HepG2 (cell line): Measurements from ENCODE around the gene RGS6. TPM values are rescaled to one million over a fixed set of nuclear protein-coding genes. Genes with fewer than 3 reads are reported as not detected.

Source experiments
- ATAC-seq: fragments of 200-7000 bp; cut with Tn5 transposase; 3 replicates; pipeline ENCODE4 v1.9.1; 2020; ENCODE audit warnings: mild to moderate bottlenecking, moderate library complexity
- BruUV-seq: library from RNA; stranded (reverse); fragments of 400-500 nt; replicated peaks from 2 replicates; lab custom pipeline; 2021; lab: Mats Ljungman, UMichigan
- CTCF ChIA-PET: fragments of 300-600 bp; formaldehyde crosslinking; extraction: SDS; loops from one replicate; lab custom pipeline; 2021; ENCODE audit warnings: low total read pairs, inconsistent platforms, low intra/inter-chr PET ratio; lab: Yijun Ruan, JAX
- POLR2A ChIA-PET: fragments of 350-600 bp; sonication (Branson Sonifier 250); formaldehyde crosslinking; loops from one replicate; lab custom pipeline; 2020; ENCODE audit warnings: antibody characterized with exemption, inconsistent platforms; lab: Yijun Ruan, JAX
- DNase-seq: peaks from one replicate; pipeline ENCODE4 v3.0.0-alpha.2; 2015; ENCODE audit warnings: low spot score
- FAIRE-seq: peaks from 3 replicates; lab custom pipeline; 2011; peaks lifted over from hg19 to GRCh38; lab: Jason Lieb, UNC
- H2AFZ ChIP-seq: one replicate; pipeline ENCODE4 v1.6.1; 2011; ENCODE audit warnings: low read length, inconsistent platforms
- H3K27ac ChIP-seq: fragments of 300-600 bp; 3 replicates; pipeline ENCODE4 v1.8.0; 2011; ENCODE audit warnings: mixed run types, mild to moderate bottlenecking, mixed read lengths, low read length, inconsistent platforms; ENCODE audit not compliant: insufficient read depth; ENCODE audit errors: extremely low read length
- H3K27me3 ChIP-seq, 2 experiments: fragments of 200-600 bp in 1 of 2; 2 replicates in 1 of 2; 3 replicates in 1 of 2; pipeline versions ENCODE4 v1.6.0 to v1.8.0; 2011; ENCODE audit warnings: low read length in 2 of 2, mild to moderate bottlenecking in 2 of 2, moderate library complexity in 2 of 2, inconsistent platforms in 1 of 2; ENCODE audit not compliant: insufficient read depth in 2 of 2, control insufficient read depth in 1 of 2
- H3K36me3 ChIP-seq, 2 experiments: fragments of 200-600 bp in 1 of 2; replicated peaks in 1 of 2; 2 replicates in 1 of 2; 3 replicates in 1 of 2; pipeline versions ENCODE4 v1.5.1 to v1.8.0; 2011; ENCODE audit warnings: low read length in 2 of 2, inconsistent platforms in 1 of 2; ENCODE audit not compliant: insufficient read depth in 2 of 2, control insufficient read depth in 1 of 2
- H3K4me1 ChIP-seq: 2 replicates; pipeline ENCODE4 v1.5.1; 2012; ENCODE audit warnings: low read length, inconsistent platforms; ENCODE audit not compliant: insufficient read depth
- H3K4me2 ChIP-seq: 2 replicates; pipeline ENCODE4 v1.6.0; 2011; ENCODE audit warnings: low read depth, low read length, inconsistent platforms
- H3K4me3 ChIP-seq, 3 experiments: fragments of 200-600 bp in 1 of 3; sonication (generic), shearing (Covaris generic) in 1 of 3; replicated peaks in 1 of 3; 2 replicates each; pipeline ENCODE4 v1.5.1; 2011 to 2016; ENCODE audit warnings: low read length in 3 of 3, inconsistent platforms in 2 of 3, low read depth in 2 of 3, mild to moderate bottlenecking in 2 of 3, control low read depth in 1 of 3, mixed read lengths in 1 of 3; ENCODE audit not compliant: insufficient read depth in 1 of 3
- H3K79me2 ChIP-seq: one replicate; pipeline ENCODE4 v1.6.1; 2011; ENCODE audit warnings: low read length, inconsistent platforms; ENCODE audit not compliant: insufficient read depth
- H3K9ac ChIP-seq: 2 replicates; pipeline ENCODE4 v1.6.0; 2011; ENCODE audit warnings: mild to moderate bottlenecking, low read depth, low read length, inconsistent platforms; ENCODE audit not compliant: insufficient read depth
- H3K9me3 ChIP-seq: 2 replicates; pipeline ENCODE4 v1.5.1; 2012; ENCODE audit warnings: mild to moderate bottlenecking, low read length
- H4K20me1 ChIP-seq: 2 replicates; pipeline ENCODE4 v1.6.0; 2011; ENCODE audit warnings: inconsistent platforms, mild to moderate bottlenecking, low read length, moderate library complexity; ENCODE audit not compliant: insufficient read depth
- ATF4 ChIP-seq, 2 experiments: fragments of 450-650 bp in 1 of 2; sonication (generic) in 1 of 2; formaldehyde crosslinking; IDR thresholded peaks; 2 replicates each; pipeline versions ENCODE4 v1.5.0 to v1.8.0; 2020 to 2022; ENCODE audit warnings: mild to moderate bottlenecking in 1 of 2, missing genetic modification reagents in 1 of 2
- CEBPB ChIP-seq: IDR thresholded peaks from 2 replicates; pipeline ENCODE4 v1.6.1; 2011; ENCODE audit warnings: low read depth, low read length, improper control_type of control experiment, borderline replicate concordance
- CEBPG ChIP-seq: IDR thresholded peaks from 2 replicates; pipeline ENCODE4 v1.6.1; 2016
- EEA1 ChIP-seq: sonication (generic); formaldehyde crosslinking; IDR thresholded peaks from 2 replicates; pipeline ENCODE4 v1.5.1; 2020; ENCODE audit warnings: mild to moderate bottlenecking, missing genetic modification reagents, borderline replicate concordance
- FOXA3 ChIP-seq: IDR thresholded peaks from 2 replicates; pipeline ENCODE4 v1.6.1; 2016; ENCODE audit warnings: missing genetic modification reagents, missing compliant biosample characterization
- HHEX ChIP-seq: IDR thresholded peaks from 2 replicates; pipeline ENCODE4 v1.6.1; 2016; ENCODE audit warnings: control low read depth
- PHB2 ChIP-seq: fragments of 450-650 bp; IDR thresholded peaks from 2 replicates; pipeline ENCODE4 v1.6.1; 2018; ENCODE audit not compliant: partially characterized antibody
- POLR2G ChIP-seq: fragments of 200-400 bp; formaldehyde crosslinking; IDR thresholded peaks from 2 replicates; pipeline ENCODE4 v1.6.1; 2018; ENCODE audit warnings: mild to moderate bottlenecking, low read depth, low read length, moderate library complexity
- THAP11 ChIP-seq: IDR thresholded peaks from 2 replicates; pipeline ENCODE4 v1.6.1; 2016; ENCODE audit warnings: missing biosample characterization, missing genetic modification reagents
- ZNF550 ChIP-seq: sonication (generic); formaldehyde crosslinking; IDR thresholded peaks from 2 replicates; pipeline ENCODE4 v1.4.0; 2020; ENCODE audit warnings: mild to moderate bottlenecking, missing genetic modification reagents, borderline replicate concordance
- whole genome bisulfite sequencing: methylation state at CpG from one replicate; pipeline ENCODE4 v1.1.6; 2017; ENCODE audit warnings: low lambda C conversion rate; 5-methylcytosine and 5-hydroxymethylcytosine counted together
- in situ Hi-C: cut with HindIII; loops from 2 replicates; pipeline ENCODE4 v1.10.0; 2017; ENCODE audit warnings: low pct_unique_long_range_greater_than_20kb; ENCODE audit not compliant: extremely low pct_ligation_motif_present
- intact Hi-C: fragments of 100-400 bp; cut with micrococcal nuclease; formaldehyde crosslinking; loops from one replicate; pipeline ENCODE4 v1.10.0; 2022; ENCODE audit not compliant: unreplicated experiment
- polyA plus RNA-seq, 8 experiments: library from polyadenylated mRNA; depleted of rRNA in 3 of 8; stranded (reverse) in 7 of 8; unstranded in 1 of 8; fragments of >200 nt; fragmentation: Illumina TruSeq in 4 of 8; extraction: Trizol in 4 of 8; gene quantifications; 2 replicates each; pipeline versions ENCODE4 v1.2.1 to v1.2.3, GENCODE V29; 2011 to 2016; ENCODE audit warnings: low read depth in 4 of 8, missing spikeins in 1 of 8, mixed read lengths in 1 of 8; ENCODE audit not compliant: insufficient read depth in 1 of 8
- total RNA-seq, 5 experiments: library from RNA; depleted of rRNA; stranded (reverse); fragments of >200 nt; fragmentation: Illumina TruSeq; extraction: Trizol; gene quantifications; 2 replicates each; pipeline ENCODE4 v1.2.3, GENCODE V29; 2016; ENCODE audit warnings: low read depth in 1 of 5
- TF ChIP-seq, protein P1 (sequence below): sonication (generic); formaldehyde crosslinking; IDR thresholded peaks from 2 replicates; pipeline ENCODE4 v1.4.0; 2020; ENCODE audit warnings: missing genetic modification reagents, borderline replicate concordance
- TF ChIP-seq, protein P2 (sequence below): sonication (generic); formaldehyde crosslinking; IDR thresholded peaks from 2 replicates; pipeline ENCODE4 v1.9.0; 2021; ENCODE audit warnings: missing genetic modification reagents, mild to moderate bottlenecking, borderline replicate concordance
- TF ChIP-seq, protein P3 (sequence below): sonication (generic); formaldehyde crosslinking; IDR thresholded peaks from 2 replicates; pipeline ENCODE4 v1.8.0; 2022; ENCODE audit warnings: mild to moderate bottlenecking, missing genetic modification reagents, borderline replicate concordance

Gene RGS6
- total and polyA plus RNA-seq, 2 of the 13 experiments (the other 11 are each of a cell fraction or from before 2014, with no cell fraction given) = not detected

DNA sequence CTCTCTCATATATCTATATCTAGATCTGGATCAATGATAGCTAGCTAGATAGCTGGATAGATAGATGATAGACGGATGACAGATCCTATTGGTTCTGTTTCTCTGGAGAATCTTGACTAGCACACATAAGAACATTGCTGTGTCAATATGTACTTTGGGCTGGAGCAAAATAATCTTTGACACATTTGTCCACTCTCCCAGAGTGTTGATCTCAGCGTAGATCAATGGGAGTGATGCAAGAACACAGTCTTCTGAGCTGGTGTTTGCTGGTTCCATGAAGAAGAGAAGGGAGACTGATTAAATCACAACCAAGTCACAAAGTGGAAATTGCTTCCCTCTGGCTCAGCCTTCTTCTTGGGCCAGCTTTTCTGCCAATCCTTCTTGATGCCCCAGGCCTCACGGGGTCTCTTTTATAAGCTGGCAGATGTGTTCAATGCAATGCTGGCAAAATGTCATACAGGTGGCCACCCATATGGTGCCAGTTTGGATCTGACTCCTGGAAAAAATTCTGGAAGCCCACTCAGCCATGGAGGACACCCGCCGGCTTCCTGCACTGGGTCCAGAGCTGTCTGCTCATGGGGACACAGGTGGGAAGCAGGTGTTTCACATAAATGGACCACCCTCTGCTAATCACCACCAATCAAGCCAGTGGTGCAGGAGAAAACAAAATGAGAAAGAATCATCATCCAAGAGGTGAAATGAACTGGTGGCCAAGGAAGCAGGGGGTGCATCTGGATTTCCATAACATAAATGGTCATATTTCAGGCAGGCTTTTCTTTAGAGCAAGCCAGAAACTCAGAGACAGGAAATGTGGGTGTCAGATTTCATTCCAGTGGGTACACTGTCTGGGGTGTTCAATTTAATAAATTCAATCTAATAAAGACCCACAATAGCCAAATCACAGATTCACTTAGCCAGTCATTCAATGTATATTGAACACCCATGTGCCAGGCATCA is 651.4 kb downstream of the RGS6 start:
- Histone ChIP-seq H2AFZ (no peak overlapping the region), H3K36me3 (no peaks in the 10 kb centered on the region), H3K79me2 (no peaks in the 10 kb centered on the region), H3K4me3 (no peak overlapping the region), H3K27ac (no peak overlapping the region), H3K4me2 (no peak overlapping the region), H4K20me1 (no peaks in the 10 kb centered on the region), H3K4me1 (no peaks in the 10 kb centered on the region), H3K9ac (no peak overlapping the region), H3K27me3 (peaks cover 2 to 3% of the 10 kb centered on the region in 2 experiments; a peak in 1 of 5 replicates), H3K9me3 (no peaks in the 10 kb centered on the region)
- no peak for DNase-seq
- CTCF ChIA-PET = no interaction called here
- intact Hi-C loops (no loop called here), in situ Hi-C loops (no loop called here)
- TF ChIP-seq PHB2 = no peak
- no peak for TF ChIP-seq POLR2G
- TF ChIP-seq, protein P1, sequence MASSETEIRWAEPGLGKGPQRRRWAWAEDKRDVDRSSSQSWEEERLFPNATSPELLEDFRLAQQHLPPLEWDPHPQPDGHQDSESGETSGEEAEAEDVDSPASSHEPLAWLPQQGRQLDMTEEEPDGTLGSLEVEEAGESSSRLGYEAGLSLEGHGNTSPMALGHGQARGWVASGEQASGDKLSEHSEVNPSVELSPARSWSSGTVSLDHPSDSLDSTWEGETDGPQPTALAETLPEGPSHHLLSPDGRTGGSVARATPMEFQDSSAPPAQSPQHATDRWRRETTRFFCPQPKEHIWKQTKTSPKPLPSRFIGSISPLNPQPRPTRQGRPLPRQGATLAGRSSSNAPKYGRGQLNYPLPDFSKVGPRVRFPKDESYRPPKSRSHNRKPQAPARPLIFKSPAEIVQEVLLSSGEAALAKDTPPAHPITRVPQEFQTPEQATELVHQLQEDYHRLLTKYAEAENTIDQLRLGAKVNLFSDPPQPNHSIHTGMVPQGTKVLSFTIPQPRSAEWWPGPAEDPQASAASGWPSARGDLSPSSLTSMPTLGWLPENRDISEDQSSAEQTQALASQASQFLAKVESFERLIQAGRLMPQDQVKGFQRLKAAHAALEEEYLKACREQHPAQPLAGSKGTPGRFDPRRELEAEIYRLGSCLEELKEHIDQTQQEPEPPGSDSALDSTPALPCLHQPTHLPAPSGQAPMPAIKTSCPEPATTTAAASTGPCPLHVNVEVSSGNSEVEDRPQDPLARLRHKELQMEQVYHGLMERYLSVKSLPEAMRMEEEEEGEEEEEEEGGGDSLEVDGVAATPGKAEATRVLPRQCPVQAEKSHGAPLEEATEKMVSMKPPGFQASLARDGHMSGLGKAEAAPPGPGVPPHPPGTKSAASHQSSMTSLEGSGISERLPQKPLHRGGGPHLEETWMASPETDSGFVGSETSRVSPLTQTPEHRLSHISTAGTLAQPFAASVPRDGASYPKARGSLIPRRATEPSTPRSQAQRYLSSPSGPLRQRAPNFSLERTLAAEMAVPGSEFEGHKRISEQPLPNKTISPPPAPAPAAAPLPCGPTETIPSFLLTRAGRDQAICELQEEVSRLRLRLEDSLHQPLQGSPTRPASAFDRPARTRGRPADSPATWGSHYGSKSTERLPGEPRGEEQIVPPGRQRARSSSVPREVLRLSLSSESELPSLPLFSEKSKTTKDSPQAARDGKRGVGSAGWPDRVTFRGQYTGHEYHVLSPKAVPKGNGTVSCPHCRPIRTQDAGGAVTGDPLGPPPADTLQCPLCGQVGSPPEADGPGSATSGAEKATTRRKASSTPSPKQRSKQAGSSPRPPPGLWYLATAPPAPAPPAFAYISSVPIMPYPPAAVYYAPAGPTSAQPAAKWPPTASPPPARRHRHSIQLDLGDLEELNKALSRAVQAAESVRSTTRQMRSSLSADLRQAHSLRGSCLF (CRISPR knock-in tag) = no peak
- TF ChIP-seq, protein P2, sequence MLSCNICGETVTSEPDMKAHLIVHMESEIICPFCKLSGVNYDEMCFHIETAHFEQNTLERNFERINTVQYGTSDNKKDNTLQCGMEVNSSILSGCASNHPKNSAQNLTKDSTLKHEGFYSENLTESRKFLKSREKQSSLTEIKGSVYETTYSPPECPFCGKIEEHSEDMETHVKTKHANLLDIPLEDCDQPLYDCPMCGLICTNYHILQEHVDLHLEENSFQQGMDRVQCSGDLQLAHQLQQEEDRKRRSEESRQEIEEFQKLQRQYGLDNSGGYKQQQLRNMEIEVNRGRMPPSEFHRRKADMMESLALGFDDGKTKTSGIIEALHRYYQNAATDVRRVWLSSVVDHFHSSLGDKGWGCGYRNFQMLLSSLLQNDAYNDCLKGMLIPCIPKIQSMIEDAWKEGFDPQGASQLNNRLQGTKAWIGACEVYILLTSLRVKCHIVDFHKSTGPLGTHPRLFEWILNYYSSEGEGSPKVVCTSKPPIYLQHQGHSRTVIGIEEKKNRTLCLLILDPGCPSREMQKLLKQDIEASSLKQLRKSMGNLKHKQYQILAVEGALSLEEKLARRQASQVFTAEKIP = no peak
- peak; percentile 28; the same call in 1 of the 2 replicates for TF ChIP-seq CEBPG (CRISPR knock-in tag)
- TF ChIP-seq, protein P3, sequence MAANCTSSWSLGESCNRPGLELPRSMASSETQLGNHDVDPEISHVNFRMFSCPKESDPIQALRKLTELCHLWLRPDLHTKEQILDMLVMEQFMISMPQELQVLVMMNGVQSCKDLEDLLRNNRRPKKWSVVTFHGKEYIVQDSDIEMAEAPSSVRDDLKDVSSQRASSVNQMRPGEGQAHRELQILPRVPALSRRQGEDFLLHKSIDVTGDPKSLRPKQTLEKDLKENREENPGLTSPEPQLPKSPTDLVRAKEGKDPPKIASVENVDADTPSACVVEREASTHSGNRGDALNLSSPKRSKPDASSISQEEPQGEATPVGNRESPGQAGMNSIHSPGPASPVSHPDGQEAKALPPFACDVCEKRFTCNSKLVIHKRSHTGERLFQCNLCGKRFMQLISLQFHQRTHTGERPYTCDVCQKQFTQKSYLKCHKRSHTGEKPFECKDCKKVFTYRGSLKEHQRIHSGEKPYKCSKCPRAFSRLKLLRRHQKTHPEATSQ (CRISPR knock-in tag) = no peak
- peak; percentile 59; the same call in 1 of the 2 replicates for TF ChIP-seq FOXA3 (CRISPR knock-in tag)
- peak; percentile 59; the same call in 1 of the 2 replicates for TF ChIP-seq CEBPB
- no peak for TF ChIP-seq THAP11
- TF ChIP-seq ZNF550 (CRISPR knock-in tag) = no peak
- TF ChIP-seq ATF4 (CRISPR knock-in tag; IDR thresholded peaks at IDR 0.05) = 0 out of 4 replicates have a peak, but pooled peaks of 1 of the 2 experiments have one; percentile 38
- peak; percentile 70 for TF ChIP-seq HHEX (CRISPR knock-in tag)
- TF ChIP-seq EEA1 = no peak
- no TSS peak for BruUV-seq
- ATAC-seq = no peak
- FAIRE-seq = no peak
- POLR2A ChIA-PET = no interaction called here
- WGBS = 45% methylated on average over 3 of the region's 5 CpGs
